Endothelial cell (in vitro differentiated cells): ENCODE data around the gene LAMB3. TPM values are rescaled to one million over a fixed set of nuclear protein-coding genes. Genes with fewer than 3 reads are reported as not detected.

Experiments
- DNase-seq: peaks from one replicate; pipeline ENCODE4 v3.0.0; 2021; ENCODE audit warnings: low spot score
- H3K27ac Mint-ChIP-seq: one replicate; pipeline ENCODE4 v1.8.0; 2021; ENCODE audit warnings: mixed read lengths, inconsistent platforms; ENCODE audit not compliant: unreplicated experiment
- H3K27me3 Mint-ChIP-seq: one replicate; pipeline ENCODE4 v1.8.0; 2021; ENCODE audit warnings: mild to moderate bottlenecking, moderate library complexity, mixed read lengths, inconsistent platforms; ENCODE audit not compliant: unreplicated experiment
- H3K36me3 Mint-ChIP-seq: one replicate; pipeline ENCODE4 v1.8.0; 2021; ENCODE audit warnings: mild to moderate bottlenecking, low read depth, mixed read lengths, inconsistent platforms; ENCODE audit not compliant: unreplicated experiment
- H3K4me1 Mint-ChIP-seq: one replicate; pipeline ENCODE4 v1.8.0; 2021; ENCODE audit warnings: mild to moderate bottlenecking, mixed read lengths, inconsistent platforms; ENCODE audit not compliant: unreplicated experiment
- H3K4me3 Mint-ChIP-seq: one replicate; pipeline ENCODE4 v1.8.0; 2021; ENCODE audit warnings: mild to moderate bottlenecking, mixed read lengths, inconsistent platforms; ENCODE audit not compliant: unreplicated experiment
- H3K9me3 Mint-ChIP-seq: one replicate; pipeline ENCODE4 v1.8.0; 2021; ENCODE audit warnings: mixed read lengths, inconsistent platforms; ENCODE audit not compliant: unreplicated experiment
- total RNA-seq: library from RNA; stranded (reverse); fragmentation: NEBNext Ultra II Directional; extraction: Animal tissue kit (Norgen Biotek cat#: 25700); gene quantifications from one replicate; pipeline ENCODE4 v1.2.1, GENCODE V29; 2021; ENCODE audit not compliant: unreplicated experiment
- TF ChIP-seq, protein P1 (sequence below): fragments of 200-600 bp; sonication (generic); IDR thresholded peaks from one replicate; pipeline ENCODE4 v1.5.0; 2021; ENCODE audit warnings: antibody characterized with exemption; ENCODE audit not compliant: unreplicated experiment

LAMB3 gene
- total RNA-seq, 1 donor from 2014 or later, result 0.21 TPM

DNA sequence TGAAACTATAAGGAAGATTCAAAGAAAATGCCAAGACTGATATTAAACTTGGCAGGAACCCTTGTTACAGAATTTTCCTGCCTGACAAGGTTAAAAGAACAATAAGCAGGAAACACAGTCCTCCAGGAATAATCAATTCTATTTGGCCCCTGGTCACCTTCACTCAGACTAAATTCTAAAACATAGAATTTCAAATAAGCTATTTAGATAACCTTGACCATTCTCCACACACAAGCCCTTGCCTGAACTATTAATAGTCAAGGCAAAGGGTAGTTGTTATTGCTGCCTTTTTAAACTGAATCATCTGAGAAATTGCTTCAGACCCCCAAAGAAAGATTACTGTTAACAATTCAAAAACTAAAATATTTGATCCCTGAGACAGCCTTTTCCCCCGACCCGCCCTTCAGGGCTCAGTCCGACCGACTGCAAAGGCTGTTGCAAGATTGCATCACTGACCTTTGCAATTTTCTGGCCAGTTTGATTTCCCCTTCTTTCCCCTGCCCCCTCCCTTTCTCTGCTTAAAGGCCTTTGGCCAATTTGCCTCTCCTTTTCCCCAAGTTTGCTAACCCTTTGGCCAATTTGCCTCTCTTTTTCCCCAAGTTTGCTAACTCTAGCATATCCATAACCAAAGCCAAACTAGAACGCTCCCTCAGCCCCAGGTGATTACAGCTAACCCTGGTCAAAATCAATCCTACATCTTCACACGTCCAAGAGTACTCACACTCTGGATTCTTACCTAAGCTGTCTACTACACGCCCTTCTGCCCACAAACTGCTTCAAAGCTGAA, 21.6 kb upstream of the LAMB3 start:
- peaks cover 33% of the 10 kb centered on the region for H3K4me1 Mint-ChIP-seq
- H3K27ac Mint-ChIP-seq, result no peak overlapping the region
- TF ChIP-seq, protein P1, sequence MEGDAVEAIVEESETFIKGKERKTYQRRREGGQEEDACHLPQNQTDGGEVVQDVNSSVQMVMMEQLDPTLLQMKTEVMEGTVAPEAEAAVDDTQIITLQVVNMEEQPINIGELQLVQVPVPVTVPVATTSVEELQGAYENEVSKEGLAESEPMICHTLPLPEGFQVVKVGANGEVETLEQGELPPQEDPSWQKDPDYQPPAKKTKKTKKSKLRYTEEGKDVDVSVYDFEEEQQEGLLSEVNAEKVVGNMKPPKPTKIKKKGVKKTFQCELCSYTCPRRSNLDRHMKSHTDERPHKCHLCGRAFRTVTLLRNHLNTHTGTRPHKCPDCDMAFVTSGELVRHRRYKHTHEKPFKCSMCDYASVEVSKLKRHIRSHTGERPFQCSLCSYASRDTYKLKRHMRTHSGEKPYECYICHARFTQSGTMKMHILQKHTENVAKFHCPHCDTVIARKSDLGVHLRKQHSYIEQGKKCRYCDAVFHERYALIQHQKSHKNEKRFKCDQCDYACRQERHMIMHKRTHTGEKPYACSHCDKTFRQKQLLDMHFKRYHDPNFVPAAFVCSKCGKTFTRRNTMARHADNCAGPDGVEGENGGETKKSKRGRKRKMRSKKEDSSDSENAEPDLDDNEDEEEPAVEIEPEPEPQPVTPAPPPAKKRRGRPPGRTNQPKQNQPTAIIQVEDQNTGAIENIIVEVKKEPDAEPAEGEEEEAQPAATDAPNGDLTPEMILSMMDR, result no peak
- H3K27me3 Mint-ChIP-seq, result peaks cover 24% of the 10 kb centered on the region
- no peak for DNase-seq
- H3K9me3 Mint-ChIP-seq, result no peaks in the 10 kb centered on the region
- no peaks in the 10 kb centered on the region for H3K36me3 Mint-ChIP-seq
- H3K4me3 Mint-ChIP-seq, result no peak overlapping the region

DNA sequence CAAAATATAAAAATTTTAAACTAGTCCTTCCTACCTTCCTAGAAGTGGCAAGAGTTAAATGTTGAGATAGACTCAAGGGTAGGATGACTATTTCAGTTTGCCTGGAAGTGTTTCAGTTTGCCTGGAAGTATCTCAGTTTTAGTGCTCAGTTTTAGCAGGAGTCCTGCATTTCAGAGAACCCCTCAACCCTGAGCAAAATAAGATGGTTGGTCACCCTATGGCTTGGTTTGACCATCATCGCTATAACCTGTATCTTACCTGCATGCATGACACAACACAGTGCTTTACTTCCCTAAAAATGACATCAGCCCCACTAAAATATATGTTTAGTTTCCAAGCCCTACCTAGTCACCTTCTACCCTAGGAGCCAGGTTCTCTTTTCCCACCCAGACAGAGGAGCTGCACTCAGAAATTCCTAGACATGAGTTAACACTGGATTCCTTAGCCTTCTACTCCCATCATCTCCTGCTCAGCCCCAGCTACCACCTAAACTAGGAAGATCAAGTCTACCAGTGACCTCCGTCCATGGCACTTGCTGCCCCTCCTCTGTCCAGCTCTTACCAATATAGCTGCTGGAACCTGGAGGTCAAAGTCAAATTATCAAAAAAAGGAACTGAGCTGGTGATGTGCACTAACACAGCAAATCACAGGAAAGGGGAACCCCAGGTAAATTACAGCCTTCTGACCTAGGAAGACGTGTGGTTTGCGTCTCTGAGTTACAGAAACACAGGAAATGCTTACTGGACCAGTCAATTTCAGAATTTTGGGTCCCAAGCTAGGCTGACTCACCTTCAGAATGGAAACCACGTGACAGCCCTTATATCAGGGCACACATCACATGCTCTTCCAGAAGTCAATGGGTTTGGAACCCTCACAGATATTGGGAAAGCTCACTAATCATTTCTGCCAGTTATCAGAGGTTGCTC, 20.7 kb upstream of the LAMB3 start:
- H3K36me3 Mint-ChIP-seq, result no peaks in the 10 kb centered on the region
- no peak overlapping the region for H3K27ac Mint-ChIP-seq
- H3K4me1 Mint-ChIP-seq, result peaks cover 33% of the 10 kb centered on the region
- peaks cover 24% of the 10 kb centered on the region for H3K27me3 Mint-ChIP-seq
- no peaks in the 10 kb centered on the region for H3K9me3 Mint-ChIP-seq
- no peak for DNase-seq
- no peak overlapping the region for H3K4me3 Mint-ChIP-seq
- TF ChIP-seq, protein P1, result no peak

DNA sequence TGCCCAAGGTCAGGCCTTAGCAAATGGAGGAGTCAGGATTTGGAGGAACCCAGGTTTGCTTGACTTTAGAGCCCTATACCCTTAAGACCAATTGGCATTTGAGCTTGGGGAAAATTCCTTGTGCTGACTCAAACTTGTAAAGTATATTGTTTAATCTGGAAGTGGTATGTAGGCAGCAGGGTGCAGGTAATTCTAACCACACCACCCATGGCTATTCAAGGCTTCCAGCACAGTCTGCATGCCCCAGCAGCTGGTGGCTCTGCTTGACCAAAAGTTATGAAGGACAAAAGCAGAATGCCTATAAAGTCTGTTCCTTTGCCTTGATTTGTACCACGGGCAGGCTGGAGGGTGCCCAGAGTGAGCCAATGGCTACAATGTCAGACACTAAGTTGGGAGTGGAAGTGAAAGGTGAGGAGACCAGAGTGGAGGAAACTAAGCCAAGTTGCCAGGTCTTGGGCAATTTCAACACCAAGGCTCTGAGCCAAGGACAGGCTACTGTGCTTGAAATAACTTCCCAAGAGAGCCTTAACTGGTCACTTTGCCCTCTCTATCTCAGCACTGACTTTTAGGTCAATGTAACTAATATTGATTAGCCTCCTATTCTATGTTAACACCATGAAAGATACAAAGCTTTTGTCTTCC, 18.3 kb upstream of the LAMB3 start:
- H3K4me1 Mint-ChIP-seq, result peaks cover 23% of the 10 kb centered on the region
- H3K36me3 Mint-ChIP-seq, result no peaks in the 10 kb centered on the region
- H3K9me3 Mint-ChIP-seq, result no peaks in the 10 kb centered on the region
- H3K27ac Mint-ChIP-seq, result no peak overlapping the region
- TF ChIP-seq, protein P1, result no peak
- peaks cover 12% of the 10 kb centered on the region for H3K27me3 Mint-ChIP-seq
- H3K4me3 Mint-ChIP-seq, result no peak overlapping the region
- DNase-seq, result no peak

DNA sequence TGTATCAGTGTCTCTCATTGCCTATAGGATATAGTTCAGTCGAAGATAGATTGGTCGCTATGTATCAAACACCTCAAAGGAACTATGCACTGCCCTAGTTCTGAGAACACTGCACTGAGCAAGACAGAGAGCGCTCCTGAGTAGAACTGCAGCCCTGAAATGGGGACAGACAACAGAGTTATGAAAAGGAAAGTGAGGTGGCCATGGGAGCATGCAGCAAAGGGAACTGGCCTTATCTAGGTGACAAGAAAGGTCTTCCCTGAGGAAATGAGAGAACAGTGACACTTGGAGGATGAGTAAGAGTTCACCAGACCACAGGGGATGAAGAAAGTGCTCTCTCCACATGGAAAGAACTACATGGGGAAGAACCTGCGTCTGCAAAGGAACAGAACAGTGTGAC, 15.5 kb upstream of the LAMB3 start:
- TF ChIP-seq, protein P1, result no peak
- H3K36me3 Mint-ChIP-seq, result no peaks in the 10 kb centered on the region
- H3K27me3 Mint-ChIP-seq, result peaks cover 8% of the 10 kb centered on the region
- H3K9me3 Mint-ChIP-seq, result no peaks in the 10 kb centered on the region
- H3K4me1 Mint-ChIP-seq, result peaks cover under 1% of the 10 kb centered on the region
- H3K27ac Mint-ChIP-seq, result no peak overlapping the region
- no peak for DNase-seq
- no peak overlapping the region for H3K4me3 Mint-ChIP-seq
